HepG2 (cell line): ENCODE measurements around the gene NDUFB6. TPM values are rescaled to one million over a fixed set of nuclear protein-coding genes. Genes with fewer than 3 reads are reported as not detected.
A peak's percentile ranks its signal among the peaks of the same experiment; 100 is the strongest.

Source experiments
- ATF2 ChIP-seq: sonication (generic); formaldehyde crosslinking; IDR thresholded peaks from 2 replicates; pipeline ENCODE4 v1.4.0; 2020; ENCODE audit warnings: missing genetic modification reagents
- E2F5 ChIP-seq: sonication (generic); formaldehyde crosslinking; conservative IDR thresholded peaks from 2 replicates; pipeline ENCODE4 v1.4.0; 2020; ENCODE audit warnings: missing genetic modification reagents
- EHMT2 ChIP-seq: fragments of 200-600 bp; sonication (generic); IDR thresholded peaks from 2 replicates; pipeline ENCODE4 v1.7.0; 2017; ENCODE audit warnings: antibody characterized with exemption, low read depth, low read length, borderline replicate concordance
- ELF3 ChIP-seq: IDR thresholded peaks from 2 replicates; pipeline ENCODE4 v1.6.1; 2016; ENCODE audit warnings: missing genetic modification reagents, missing compliant biosample characterization
- ELK4 ChIP-seq: sonication (generic); formaldehyde crosslinking; IDR thresholded peaks from 2 replicates; pipeline ENCODE4 v1.9.0; 2021; ENCODE audit warnings: missing genetic modification reagents, borderline replicate concordance
- HMG20B ChIP-seq: conservative IDR thresholded peaks from 2 replicates; pipeline ENCODE4 v1.6.1; 2016; ENCODE audit warnings: missing genetic modification reagents, missing compliant biosample characterization
- MLLT10 ChIP-seq: sonication (generic); formaldehyde crosslinking; IDR thresholded peaks from 2 replicates; pipeline ENCODE4 v1.4.0; 2020; ENCODE audit warnings: missing genetic modification reagents
- NKX3-1 ChIP-seq: sonication (generic); formaldehyde crosslinking; IDR thresholded peaks from 2 replicates; pipeline ENCODE4 v1.5.0; 2020; ENCODE audit warnings: missing genetic modification reagents
- PHF21A ChIP-seq: sonication (generic); formaldehyde crosslinking; IDR thresholded peaks from 2 replicates; pipeline ENCODE4 v1.5.0; 2020; ENCODE audit warnings: mild to moderate bottlenecking, missing genetic modification reagents
- RNF219 ChIP-seq: sonication (generic); formaldehyde crosslinking; IDR thresholded peaks from 2 replicates; pipeline ENCODE4 v1.5.0; 2020; ENCODE audit warnings: mild to moderate bottlenecking, missing genetic modification reagents
- SIX4 ChIP-seq: sonication (generic); formaldehyde crosslinking; IDR thresholded peaks from 2 replicates; pipeline ENCODE4 v1.4.0; 2020; ENCODE audit warnings: missing genetic modification reagents
- SP4 ChIP-seq: sonication (generic); formaldehyde crosslinking; IDR thresholded peaks from 2 replicates; pipeline ENCODE4 v1.8.1; 2023; ENCODE audit warnings: mild to moderate bottlenecking, missing genetic modification reagents
- SRSF4 ChIP-seq: fragments of 200-400 bp; formaldehyde crosslinking; IDR thresholded peaks from one replicate; pipeline ENCODE4 v1.6.1; 2018; ENCODE audit warnings: mild to moderate bottlenecking, low read depth, low read length, moderate library complexity; ENCODE audit not compliant: poor library complexity, severe bottlenecking
- ZBTB26 ChIP-seq: IDR thresholded peaks from 2 replicates; pipeline ENCODE4 v1.6.1; 2016; ENCODE audit warnings: missing compliant biosample characterization, missing genetic modification reagents, borderline replicate concordance
- ZBTB7A ChIP-seq: sonication (generic); formaldehyde crosslinking; IDR thresholded peaks from 2 replicates; pipeline ENCODE4 v1.8.0; 2022; ENCODE audit warnings: mild to moderate bottlenecking, missing genetic modification reagents
- ZFY ChIP-seq: sonication (generic); formaldehyde crosslinking; IDR thresholded peaks from 2 replicates; pipeline ENCODE4 v1.4.0; 2020; ENCODE audit warnings: missing genetic modification reagents
- ZGPAT ChIP-seq: IDR thresholded peaks from 2 replicates; pipeline ENCODE4 v1.6.1; 2016; ENCODE audit warnings: mild to moderate bottlenecking
- ZNF576 ChIP-seq: sonication (generic); formaldehyde crosslinking; IDR thresholded peaks from 2 replicates; pipeline ENCODE4 v1.4.0; 2020; ENCODE audit warnings: mild to moderate bottlenecking, missing genetic modification reagents
- polyA plus RNA-seq, 8 experiments: library from polyadenylated mRNA; depleted of rRNA in 3 of 8; stranded (reverse) in 7 of 8; unstranded in 1 of 8; fragments of >200 nt; fragmentation: Illumina TruSeq in 4 of 8; extraction: Trizol in 4 of 8; gene quantifications; 2 replicates each; pipeline versions ENCODE4 v1.2.1 to v1.2.3, GENCODE V29; 2011 to 2016; ENCODE audit warnings: low read depth in 4 of 8, missing spikeins in 1 of 8, mixed read lengths in 1 of 8; ENCODE audit not compliant: insufficient read depth in 1 of 8
- total RNA-seq, 5 experiments: library from RNA; depleted of rRNA; stranded (reverse); fragments of >200 nt; fragmentation: Illumina TruSeq; extraction: Trizol; gene quantifications; 2 replicates each; pipeline ENCODE4 v1.2.3, GENCODE V29; 2016; ENCODE audit warnings: low read depth in 1 of 5

The NDUFB6 gene
- total and polyA plus RNA-seq, 2 of the 13 experiments (the other 11 are each of a cell fraction or from before 2014, with no cell fraction given): 31.2 to 81.9 TPM

GRCh38 chr9:32550562-32551275 is 22.2 kb downstream of the NDUFB6 start (continued):
- TF ChIP-seq NKX3-1: no peak
- 0 out of 2 replicates have a peak, but pooled peaks have one; percentile 39 for TF ChIP-seq ZBTB26 (CRISPR knock-in tag)
- 0 out of 2 replicates have a peak, but pooled peaks have one; percentile 58 for TF ChIP-seq ATF2
- TF ChIP-seq EHMT2: no peak
- no peak for TF ChIP-seq ELK4 (CRISPR knock-in tag)
- TF ChIP-seq SP4 (CRISPR knock-in tag): peak; percentile 46; the same call in 1 of the 2 replicates
- TF ChIP-seq SRSF4: no peak
- no peak for TF ChIP-seq HMG20B (CRISPR knock-in tag)
- TF ChIP-seq E2F5 (CRISPR knock-in tag): no peak
- TF ChIP-seq ZBTB7A: peak; percentile 99
- TF ChIP-seq RNF219 (CRISPR knock-in tag): no peak
- TF ChIP-seq SIX4 (CRISPR knock-in tag): no peak
- no peak for TF ChIP-seq MLLT10 (CRISPR knock-in tag)
- peak; percentile 72 for TF ChIP-seq ZGPAT
- peak; percentile 31; the same call in 1 of the 2 replicates for TF ChIP-seq ELF3 (CRISPR knock-in tag)
- peak; percentile 61; the same call in 1 of the 2 replicates for TF ChIP-seq PHF21A (CRISPR knock-in tag)
- TF ChIP-seq ZNF576 (CRISPR knock-in tag): no peak
- TF ChIP-seq ZFY (CRISPR knock-in tag): peak; percentile 89
